GM21526 (cell line): ENCODE results near the gene TYR.
"Not testable (repeated sequence)": the region's sequence is repeated elsewhere in the genome, so short reads cannot be mapped to it uniquely, and the experiment has no call there.

Experiments used
- ATAC-seq: cut with Tn5 transposase; IDR thresholded peaks from one replicate; pipeline ENCODE4 v1.9.1; 2021; ENCODE audit warnings: moderate library complexity; ENCODE audit not compliant: unreplicated experiment, low FRiP score

TYR gene

DNA sequence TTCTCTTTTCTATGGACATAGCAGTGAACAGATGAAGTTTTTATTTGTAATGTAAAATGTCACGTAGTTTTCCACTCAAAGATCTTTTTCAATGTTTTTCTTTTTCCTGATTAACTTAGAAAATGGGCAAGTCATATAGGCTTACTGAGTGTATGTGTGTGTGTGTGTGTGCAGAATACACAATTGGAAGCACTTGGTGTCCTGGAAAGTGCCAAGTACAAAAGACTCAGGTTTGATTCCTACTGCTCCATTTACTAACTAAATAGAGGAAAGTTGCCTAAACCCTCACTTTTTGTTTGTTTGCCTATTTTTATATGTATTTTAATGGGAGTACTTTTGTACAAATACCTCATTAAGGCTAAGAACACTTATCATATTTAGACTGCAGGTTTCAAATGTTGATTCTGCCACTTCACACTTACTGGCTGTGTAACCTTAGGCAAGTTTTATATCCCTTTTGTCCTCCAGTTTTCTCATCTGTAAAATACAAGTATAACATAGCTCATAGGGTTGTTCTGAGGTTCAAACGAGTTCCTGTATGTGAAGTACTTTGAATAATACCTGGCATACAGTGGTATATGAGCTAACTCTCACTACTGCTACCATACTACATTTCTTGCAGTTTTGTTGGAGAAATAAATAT is 90.1 kb downstream of the TYR start:
- ATAC-seq: no peak

DNA sequence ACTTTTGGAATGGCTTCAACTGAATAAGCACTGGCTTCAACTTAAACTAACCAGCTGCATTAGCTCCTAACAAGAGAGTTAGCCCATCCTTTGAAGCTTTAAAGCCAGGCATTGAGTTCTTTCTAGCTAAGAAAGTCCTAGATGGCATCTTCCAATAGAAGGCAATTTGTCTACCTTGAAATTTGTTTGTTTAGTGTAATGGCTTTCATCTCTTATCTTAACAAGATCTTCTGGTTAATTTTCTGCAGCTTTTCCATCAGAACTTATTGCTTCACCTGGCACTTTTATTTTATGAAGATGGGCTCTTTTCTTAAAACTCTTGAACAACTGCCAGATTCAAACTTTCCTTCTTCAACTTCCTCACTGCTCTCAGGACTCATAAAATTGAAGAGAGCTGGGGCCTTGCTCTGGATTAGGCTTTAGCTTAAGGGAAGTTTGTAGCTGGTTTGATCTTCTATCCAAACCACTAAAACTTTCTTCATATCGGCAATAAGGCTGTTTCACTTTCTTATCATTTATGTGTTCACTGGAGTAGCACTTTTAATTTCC is 94.9 kb downstream of the TYR start:
- ATAC-seq: not testable (repeated sequence)

DNA sequence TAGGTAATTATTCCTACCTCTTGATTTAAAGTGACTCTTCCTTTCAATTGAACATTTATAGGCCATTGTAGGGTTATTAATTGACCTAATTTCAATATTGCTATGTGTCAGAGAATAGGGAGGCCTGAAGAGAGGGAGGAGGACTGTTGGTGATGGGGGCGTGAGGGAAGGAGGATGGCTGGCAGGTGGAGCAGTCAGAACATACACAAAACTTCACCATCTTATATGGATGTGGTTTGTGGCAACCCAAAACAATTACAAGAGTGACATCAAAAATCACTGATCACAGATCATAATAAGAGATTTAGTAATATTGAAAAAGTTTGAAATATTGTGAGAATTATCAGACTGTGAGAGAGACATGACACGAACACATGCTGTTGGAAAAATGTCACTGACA is 95.5 kb downstream of the TYR start:
- ATAC-seq: not testable (repeated sequence)

DNA sequence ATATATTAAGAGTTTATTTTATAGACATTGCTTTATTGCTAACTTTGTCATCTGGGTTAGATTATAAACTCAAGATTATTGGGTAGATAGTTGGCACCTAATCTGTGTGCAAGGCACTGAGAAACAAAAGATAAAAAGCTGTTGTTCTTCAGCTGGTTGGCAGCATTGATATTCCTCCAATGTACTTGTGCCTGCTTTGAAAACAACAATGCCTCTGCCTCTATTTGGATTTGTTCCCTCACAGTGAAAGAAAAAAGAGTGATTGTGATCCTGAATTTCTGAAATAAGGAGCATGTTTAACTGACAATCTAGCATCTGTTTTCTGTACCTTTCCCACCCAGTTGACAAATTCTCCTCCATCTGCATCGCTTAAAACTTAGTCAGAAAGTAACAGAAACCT is 98.3 kb downstream of the TYR start:
- no peak for ATAC-seq

DNA sequence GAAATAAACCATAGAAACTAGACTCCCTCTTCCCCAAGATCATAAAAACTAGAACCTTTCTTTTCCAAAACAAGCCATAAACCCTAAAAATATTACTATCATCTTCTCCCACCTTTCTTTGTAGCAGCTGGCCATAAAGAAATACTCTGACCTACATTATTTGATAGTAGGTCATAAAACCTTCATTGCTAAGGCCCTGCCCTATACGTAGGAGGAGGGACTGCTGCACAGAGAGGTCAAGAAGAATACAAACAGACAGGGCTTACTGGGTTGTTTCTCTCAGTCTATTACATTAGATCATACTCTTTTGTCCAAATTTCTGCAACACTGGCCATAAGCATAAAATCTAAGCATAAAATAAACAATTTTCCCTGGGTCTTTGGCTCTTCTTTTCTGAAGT is 101.5 kb downstream of the TYR start:
- no peak for ATAC-seq

DNA sequence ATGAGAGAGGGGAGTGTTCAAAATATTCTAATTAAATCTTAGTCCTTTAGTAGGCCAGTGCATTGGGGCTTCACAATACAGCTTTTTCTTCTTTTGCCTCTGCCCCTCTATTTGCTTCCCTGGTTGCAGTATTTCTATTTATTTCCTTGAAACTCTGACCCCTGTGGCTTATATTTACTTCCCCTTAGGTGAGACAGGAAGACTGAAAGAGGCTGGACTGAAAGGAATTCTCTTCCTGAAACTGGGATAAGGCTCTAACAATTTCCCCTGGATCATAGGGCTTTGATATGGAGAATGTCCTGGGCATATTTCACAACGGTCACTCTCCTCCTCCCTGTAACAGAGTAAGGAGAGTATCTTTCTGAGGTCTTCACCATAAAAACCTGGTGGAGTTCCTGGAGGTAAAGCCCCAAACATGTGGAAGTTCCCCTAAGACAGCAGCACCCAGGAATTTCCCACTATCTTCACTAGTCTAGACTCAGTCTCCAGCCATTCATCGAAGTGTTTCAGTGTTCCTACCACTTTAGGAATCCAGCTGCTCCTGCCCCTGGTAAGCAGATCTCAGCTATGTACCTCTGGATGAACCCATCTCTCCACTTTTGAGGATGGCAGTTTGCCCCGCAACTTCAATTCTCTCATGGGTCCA is 103.5 kb downstream of the TYR start:
- ATAC-seq: not testable (repeated sequence)

DNA sequence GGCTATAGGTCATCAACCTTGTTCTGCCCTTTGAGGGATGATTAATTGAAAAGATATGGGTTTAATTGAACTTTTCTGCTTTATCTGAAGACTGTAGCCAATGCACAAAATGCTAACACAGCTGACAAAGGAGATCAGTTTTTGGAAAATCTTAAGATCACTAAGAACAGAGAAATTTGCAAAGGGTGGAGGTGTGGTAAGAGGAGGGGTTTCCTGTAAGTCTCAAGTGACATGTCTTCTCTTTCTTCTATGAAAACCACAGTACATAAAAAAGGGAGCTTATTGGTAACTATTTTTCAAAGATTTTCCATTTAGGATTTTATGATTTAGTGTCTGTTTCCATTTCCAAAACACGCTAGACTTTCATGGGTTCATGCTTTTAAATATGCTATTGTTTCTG is 108.9 kb downstream of the TYR start:
- ATAC-seq: not testable (repeated sequence)

DNA sequence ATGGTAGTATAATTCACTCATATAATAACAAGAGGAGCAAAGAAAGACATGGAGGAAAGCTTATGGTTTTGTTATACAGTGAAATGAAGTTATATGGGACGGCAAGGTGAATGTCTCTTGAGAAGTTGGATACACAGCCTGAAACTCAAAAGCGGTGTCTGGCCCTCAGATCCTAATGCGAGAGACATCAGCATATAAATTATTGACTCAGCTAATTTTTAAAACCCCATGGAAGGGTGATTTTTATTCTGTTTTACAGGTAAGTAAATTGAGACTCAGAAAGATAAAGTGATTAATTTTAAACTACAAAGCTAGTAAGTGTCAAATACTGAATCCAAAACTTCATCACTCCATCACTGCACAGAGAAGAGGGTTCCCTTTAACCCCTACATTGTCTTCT is 110.3 kb downstream of the TYR start:
- ATAC-seq: not testable (repeated sequence)

DNA sequence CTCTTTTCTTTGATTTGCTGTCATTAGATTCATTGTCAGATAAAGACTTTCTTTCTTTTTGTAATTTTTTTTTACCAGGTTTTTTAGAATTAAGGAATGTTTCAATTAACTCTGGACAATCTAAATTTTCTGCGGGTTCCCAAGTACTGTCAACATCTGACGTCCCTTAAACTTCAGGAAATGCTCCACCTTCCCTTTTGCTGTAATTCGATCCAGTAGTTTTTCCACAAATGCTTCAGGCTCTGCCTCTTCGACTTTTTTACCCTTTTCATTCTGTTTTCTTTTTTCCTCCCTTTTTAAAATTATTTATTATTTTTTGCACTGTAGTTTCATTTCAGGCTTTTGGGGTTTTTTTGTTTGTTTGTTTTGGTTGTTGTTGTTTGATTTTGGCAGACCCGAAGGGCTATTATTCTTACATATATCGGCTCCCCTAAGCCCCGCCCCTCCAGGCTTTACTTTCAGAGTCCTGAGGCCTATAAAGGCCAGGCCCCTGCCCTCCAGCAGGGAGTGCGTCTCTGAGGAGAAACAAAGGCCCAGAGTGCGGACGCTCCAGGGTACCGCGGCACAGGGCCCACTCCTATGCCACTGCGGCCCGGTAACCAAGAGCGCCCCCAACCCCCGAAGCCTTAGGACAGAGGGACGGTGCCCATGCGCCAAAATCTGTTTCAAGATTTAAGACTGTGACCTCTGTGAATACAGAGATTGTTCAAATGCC is 116.4 kb downstream of the TYR start:
- ATAC-seq: no peak

DNA sequence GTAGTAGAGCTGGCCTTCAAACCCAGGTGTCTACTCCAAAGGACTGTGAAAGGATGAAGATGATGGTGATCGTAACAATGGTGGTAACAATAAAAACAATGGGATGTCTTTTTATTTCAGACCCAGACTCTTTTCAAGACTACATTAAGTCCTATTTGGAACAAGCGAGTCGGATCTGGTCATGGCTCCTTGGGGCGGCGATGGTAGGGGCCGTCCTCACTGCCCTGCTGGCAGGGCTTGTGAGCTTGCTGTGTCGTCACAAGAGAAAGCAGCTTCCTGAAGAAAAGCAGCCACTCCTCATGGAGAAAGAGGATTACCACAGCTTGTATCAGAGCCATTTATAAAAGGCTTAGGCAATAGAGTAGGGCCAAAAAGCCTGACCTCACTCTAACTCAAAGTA is 117.3 kb downstream of the TYR start:
- not testable (repeated sequence) for ATAC-seq

DNA sequence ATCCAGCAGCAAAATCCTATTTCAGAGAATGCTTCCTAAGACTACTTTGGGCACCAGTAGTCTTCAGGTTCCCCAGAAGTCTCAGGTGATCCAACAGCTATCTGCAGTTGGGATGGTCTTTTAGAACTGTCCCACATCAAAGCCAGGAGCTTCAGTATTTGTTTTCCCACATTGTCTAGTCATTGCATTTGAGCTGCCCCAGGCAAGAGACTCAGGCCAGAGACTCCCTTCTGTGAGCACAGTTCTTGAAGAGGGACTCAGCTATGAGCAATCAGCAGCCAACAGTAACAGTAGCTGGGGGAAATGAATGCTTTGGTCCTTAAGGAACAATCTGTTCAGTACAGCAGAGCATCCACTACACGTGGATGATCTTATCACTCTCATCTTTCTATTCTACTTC is 125.4 kb downstream of the TYR start:
- not testable (repeated sequence) for ATAC-seq

DNA sequence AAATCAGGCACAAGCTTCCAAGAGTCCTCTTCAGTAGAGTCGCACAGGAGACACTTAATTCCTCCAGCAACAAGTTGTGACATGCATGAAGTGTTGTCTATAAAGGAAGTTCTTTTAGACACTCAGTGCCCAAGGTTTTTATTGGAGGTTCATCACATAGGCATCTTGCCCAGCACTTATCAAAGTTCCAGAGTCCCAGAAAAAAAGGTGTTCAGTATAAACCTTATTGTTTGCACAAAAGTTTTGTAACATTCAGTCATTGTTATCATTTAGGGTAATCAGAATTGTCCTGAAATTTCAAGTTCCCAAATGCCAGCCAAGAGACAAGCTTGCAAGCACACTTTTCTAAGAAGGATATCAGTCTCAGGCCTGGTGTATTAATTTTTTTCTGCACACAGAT is 130.6 kb downstream of the TYR start:
- ATAC-seq: not testable (repeated sequence)

DNA sequence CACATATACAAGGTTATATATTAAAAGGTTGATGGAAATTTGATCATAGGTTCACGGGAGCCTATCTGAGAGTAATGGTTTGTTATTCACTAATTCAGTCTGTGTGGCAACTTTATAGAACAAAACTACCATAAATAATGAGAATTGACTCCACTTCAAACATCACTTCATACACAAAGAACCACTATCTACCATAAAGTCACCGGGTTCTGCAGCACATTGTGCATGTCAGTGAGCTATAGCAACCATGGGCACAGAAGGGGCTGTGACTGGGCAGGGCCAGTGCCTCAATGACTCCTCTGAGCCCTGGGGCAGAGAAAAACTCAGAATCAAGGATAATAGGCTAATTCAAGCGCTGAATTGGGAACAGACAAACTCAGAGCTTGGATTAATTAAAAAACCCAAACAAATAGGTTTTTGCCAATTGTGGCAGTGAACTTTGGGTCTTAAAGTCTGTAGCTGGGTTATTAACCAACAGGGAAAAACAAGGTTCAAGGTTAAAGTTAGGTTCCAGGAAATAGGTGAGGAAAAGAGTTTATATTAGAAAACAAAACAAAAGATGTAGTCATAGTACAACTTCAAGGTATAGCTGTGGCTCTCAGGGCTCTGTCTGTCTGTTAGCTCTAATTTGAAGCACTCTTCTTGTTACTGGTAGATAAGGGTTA is 131.8 kb downstream of the TYR start:
- not testable (repeated sequence) for ATAC-seq

DNA sequence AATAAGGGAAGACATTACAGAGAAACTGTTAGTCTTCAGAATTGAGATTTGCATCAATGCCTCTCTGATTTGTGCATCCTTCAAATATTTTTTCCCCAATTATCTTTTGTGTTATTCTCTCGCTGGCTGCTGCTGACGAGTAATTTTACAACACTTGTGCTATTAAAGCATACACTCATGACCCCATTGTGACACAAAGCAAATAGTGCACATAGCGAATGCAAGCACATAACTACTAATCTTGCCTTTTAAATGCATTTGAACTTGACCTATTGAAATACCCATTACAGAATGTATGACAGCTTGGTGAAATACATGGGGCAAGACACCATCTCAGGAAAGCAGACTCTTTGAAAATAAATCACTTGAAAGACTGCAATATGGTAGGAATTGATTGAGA is 132.9 kb downstream of the TYR start:
- not testable (repeated sequence) for ATAC-seq

DNA sequence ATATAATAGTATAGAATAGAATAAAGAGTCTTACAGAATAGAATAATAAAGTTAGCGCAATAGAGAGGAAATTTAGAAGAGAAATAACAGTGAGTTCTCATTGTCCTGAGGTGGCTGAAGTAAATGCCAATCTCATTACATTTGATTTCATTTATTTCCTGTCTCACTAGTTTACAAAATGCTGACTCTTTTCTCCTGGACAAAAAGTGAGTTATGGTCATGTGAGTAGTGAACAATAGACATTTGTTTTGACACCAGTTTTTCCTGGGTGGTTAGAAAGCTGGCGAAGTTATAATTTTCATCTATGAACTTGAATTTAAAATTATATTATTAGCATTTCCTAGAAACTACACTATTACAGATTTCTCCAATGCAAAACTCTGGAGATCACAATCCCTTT is 143.7 kb downstream of the TYR start:
- no peak for ATAC-seq

DNA sequence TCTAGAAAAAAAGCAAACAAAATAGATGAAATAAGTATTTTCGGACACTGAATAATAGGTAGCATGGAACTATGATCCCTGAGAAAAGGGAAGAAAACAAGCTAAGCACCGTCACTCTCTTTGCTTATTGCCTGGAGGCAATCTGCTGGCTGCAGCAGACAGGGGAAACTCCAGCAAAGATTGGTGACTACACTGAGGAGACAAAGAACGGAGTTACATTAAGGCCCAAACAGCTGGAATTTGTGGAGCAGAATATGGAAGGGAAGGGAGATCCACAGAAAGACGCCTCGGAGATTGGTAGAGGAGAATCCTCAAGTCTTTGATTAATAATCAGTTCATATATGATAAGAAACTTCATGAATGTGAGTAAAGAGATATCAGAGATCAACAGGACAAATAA is 150.2 kb downstream of the TYR start:
- no peak for ATAC-seq

DNA sequence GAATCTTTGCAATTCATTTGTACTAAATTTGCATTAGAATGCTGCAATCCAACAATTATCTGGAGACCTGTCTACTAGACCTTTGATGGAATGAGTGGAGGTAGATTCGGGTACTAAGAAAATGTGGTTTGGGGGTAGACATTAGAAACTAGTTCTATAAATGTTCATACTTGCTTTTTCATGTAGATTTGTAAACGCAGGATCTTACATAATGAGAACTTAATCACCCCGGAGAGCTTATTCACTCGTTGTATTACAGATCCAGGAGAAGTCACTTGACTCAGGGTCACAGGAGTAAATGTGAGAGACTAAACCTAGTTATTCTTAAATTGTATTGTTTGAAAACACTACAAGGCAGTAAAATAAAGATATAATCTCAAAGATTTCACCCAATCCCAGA is 154.3 kb downstream of the TYR start:
- not testable (repeated sequence) for ATAC-seq

DNA sequence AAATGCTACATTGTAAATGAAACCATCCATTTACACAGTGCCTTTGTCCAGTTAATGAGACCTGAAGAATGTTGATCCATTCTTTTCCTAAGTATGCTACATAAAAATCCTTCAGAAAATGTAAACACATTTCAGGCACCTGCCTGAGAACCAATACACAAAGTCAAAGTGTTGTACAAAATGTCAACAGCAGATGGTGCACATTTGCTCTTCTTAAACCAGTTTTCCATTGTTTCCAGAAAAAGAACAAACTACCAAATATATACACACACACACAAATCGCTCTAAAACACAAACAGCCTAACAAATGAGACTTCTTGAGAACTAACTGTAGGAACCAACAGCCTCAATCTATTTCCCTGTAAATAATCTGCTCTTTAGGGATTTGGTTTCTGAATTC is 156.0 kb downstream of the TYR start:
- not testable (repeated sequence) for ATAC-seq

DNA sequence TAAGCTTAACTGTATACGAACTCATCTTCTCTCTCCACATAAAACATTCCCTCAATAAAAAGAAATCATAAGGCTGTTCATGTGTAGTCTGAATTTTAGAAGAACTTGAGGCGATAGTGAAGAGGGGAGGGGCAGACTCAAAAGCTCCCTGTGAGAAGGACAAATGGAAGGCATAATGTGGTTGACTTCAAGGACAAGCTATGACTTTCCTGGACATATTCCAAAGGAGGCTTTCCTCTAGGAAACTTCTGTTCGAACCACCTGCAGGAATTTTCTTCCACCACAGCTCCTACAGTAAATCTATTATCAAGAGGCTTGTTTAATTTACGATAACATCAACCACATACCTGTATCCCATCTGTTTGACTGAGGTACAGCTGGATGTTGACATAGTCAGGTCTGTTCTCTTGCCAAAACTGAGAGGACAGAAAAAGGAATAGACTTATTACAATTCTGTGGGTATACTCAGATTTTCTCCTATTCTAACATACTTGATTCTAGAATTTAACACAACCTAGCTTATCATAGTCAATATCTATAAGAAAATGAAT is 159.5 kb downstream of the TYR start:
- not testable (repeated sequence) for ATAC-seq

DNA sequence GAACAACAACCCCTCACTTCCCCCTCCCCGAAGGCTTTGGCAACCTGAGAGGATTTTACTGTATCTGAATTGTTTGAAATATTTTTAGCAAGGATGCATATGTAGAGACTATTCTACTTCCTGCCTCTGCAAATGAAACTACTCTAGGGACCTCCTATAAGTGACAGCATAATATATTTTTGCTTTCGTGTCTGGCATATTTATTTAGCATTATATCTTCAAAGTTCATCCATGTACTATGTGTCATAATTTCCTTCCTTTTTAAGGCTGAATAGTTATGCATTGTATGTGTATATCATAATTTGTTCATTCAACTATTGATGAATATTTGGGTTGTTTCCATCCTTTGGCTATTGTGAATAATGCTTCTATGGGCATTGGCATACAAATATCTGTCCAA is 160.4 kb downstream of the TYR start:
- ATAC-seq: not testable (repeated sequence)

DNA sequence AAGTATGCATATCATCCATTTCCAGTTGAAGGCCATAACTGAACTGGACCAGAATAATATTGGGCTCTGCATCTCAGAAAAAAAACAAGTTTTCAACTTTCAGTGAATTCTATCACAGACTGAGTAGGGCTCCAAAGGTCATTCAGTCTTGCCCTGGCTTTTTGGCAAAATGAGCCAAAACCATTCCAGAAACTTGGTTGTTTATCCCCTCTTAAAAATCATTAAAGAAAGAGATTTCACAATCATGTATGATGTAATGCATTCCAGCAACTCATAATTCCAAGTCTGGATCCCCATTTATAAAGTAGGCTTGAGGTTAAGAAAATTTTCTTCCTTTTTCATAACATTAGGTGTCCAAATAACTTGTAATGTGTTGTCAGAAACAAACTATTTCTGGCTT is 162.8 kb downstream of the TYR start:
- not testable (repeated sequence) for ATAC-seq
